ENCODE data around the gene PLEKHO2. TPM values are rescaled to one million over a fixed set of nuclear protein-coding genes. Genes with fewer than 3 reads are reported as not detected.

The PLEKHO2 gene
- total RNA-seq, 1 experiment from 2014 or later = 2.0 TPM

DNA sequence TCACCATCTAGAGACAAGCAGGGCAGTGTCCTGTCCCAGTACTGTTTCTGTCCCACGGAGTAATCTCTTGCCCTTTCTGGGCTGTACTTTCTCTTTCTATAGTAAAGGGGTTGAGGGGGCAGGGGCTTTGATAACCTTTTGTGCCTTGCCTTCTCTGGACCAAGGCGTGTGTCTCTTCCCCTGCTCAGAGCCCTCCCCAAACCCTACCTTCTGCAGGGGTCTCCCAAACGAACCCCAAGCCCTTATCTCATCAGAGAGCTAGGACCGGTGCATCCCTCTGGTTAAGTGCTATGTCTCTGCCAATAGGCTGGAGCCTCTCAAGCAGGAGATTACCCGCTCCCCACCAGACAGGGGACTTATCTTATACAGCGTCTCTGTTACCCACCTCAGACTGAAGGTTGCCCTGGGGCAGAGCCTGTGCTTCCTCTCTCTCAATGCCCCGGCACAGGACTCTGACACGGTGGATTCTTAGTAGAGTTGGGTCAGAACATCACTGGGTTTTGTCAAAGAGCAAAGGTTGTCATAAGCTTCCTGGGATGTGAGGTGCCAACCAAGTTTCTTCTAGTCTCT, 2.9 kb downstream of the PLEKHO2 start:
- peaks cover 19% of the 10 kb centered on the region for H3K4me1 Mint-ChIP-seq (ENCODE audit: insufficient read depth, unreplicated experiment)
- peak overlapping the region; percentile 29 for H3K27ac Mint-ChIP-seq (ENCODE audit: low read depth, unreplicated experiment)
- no peak for DNase-seq (ENCODE audit: unreplicated experiment)
- no TSS peak for BruUV-seq (replicated peaks)
- TF ChIP-seq, protein P1, sequence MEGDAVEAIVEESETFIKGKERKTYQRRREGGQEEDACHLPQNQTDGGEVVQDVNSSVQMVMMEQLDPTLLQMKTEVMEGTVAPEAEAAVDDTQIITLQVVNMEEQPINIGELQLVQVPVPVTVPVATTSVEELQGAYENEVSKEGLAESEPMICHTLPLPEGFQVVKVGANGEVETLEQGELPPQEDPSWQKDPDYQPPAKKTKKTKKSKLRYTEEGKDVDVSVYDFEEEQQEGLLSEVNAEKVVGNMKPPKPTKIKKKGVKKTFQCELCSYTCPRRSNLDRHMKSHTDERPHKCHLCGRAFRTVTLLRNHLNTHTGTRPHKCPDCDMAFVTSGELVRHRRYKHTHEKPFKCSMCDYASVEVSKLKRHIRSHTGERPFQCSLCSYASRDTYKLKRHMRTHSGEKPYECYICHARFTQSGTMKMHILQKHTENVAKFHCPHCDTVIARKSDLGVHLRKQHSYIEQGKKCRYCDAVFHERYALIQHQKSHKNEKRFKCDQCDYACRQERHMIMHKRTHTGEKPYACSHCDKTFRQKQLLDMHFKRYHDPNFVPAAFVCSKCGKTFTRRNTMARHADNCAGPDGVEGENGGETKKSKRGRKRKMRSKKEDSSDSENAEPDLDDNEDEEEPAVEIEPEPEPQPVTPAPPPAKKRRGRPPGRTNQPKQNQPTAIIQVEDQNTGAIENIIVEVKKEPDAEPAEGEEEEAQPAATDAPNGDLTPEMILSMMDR (IDR thresholded peaks at IDR 0.05; ENCODE audit: unreplicated experiment) = no peak
- ChIA-PET POLR2A (no interaction called here), CTCF (no interaction called here)
- peaks cover 7% of the 10 kb centered on the region for H3K36me3 Mint-ChIP-seq (ENCODE audit: insufficient read depth, unreplicated experiment)
- no peak overlapping the region for H3K4me3 Mint-ChIP-seq (ENCODE audit: unreplicated experiment)
- intact Hi-C loops (cut with micrococcal nuclease) = loop anchor here (5.0 kb wide), 2 partner anchors 53 to 453 kb away; partner anchors contain the start of gene RNU5A-1
- no peaks in the 10 kb centered on the region for H3K9me3 Mint-ChIP-seq (ENCODE audit: unreplicated experiment)
- H3K27me3 Mint-ChIP-seq (ENCODE audit: insufficient read depth, unreplicated experiment) = no peaks in the 10 kb centered on the region

DNA sequence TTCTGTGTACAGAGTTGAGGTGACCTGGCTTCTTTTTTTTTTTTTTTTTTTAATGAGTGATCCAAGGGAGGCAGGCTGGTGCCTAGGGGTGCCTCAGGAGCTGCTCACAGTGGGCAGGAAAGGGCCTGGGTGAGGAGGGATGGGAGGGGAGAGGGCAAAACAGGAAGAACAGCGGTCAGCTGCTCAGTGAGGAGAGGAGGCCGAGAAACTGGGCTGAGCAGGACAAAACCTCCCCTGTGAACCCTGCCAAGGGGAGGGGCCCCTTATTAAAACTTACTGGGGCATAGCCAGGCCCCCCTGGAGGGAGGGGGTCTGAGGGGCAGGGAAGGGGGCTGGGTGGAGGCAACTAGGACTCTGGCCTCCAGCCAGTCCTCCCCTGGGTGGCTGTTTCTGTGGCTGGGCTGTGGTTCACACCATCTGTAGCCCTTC, 3.5 kb downstream of the PLEKHO2 start:
- H3K9me3 Mint-ChIP-seq (ENCODE audit: unreplicated experiment) = no peaks in the 10 kb centered on the region
- no peak overlapping the region for H3K4me3 Mint-ChIP-seq (ENCODE audit: unreplicated experiment)
- peaks cover 6% of the 10 kb centered on the region for H3K36me3 Mint-ChIP-seq (ENCODE audit: insufficient read depth, unreplicated experiment)
- CTCF ChIA-PET = no interaction called here
- TF ChIP-seq, protein P1 (IDR thresholded peaks at IDR 0.05; ENCODE audit: unreplicated experiment) = no peak
- no peaks in the 10 kb centered on the region for H3K27me3 Mint-ChIP-seq (ENCODE audit: insufficient read depth, unreplicated experiment)
- peaks cover 19% of the 10 kb centered on the region for H3K4me1 Mint-ChIP-seq (ENCODE audit: insufficient read depth, unreplicated experiment)
- BruUV-seq (replicated peaks) = no TSS peak
- no peak for DNase-seq (ENCODE audit: unreplicated experiment)
- POLR2A ChIA-PET = interaction anchor here (0.6 kb wide), 1 partner anchor 186 kb away, joined by 3 read pairs; no protein-coding TSS in a partner anchor
- H3K27ac Mint-ChIP-seq (ENCODE audit: low read depth, unreplicated experiment) = peak overlapping the region; percentile 29
- intact Hi-C loops (cut with micrococcal nuclease) = no loop called here

DNA sequence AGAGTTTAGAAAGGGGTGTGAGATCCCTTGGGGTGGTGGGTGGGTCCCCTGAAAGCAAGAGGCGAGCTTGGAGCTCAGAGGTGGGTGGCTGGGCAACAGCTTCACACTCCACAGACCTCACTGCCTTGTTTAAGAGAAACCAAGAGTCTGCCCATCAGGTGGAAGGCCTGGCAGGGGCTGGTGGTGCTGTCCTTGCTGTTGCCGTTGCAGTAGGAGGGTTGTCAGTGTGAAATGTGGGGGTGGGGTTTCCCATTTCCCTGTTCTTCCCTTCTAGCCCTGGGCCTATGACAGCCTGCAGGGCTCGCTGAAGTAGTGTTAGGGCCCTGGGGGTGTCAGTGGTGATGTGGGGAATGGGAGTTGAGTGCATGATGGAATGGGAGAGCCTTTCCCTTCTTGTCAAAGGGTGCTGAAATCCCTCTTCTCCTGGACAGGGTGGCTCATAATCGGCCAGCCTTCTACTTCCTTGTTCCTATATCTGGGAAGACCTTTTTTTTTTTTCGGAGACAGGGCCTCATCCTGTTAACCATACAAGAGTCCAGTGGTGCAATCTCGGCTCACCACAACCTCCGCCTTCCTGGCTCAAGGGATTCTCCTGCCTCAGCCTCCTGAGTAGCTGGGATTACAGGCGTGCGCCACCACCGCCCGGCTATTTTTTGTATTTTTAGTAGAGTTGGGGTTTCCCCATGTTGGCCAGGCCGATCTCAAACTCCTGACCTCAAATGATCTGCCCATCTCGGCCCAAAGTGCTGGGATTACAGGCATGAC, 4.3 kb downstream of the PLEKHO2 start:
- Mint-ChIP-seq H3K4me1 (ENCODE audit: insufficient read depth, unreplicated experiment) (peaks cover 20% of the 10 kb centered on the region), H3K9me3 (ENCODE audit: unreplicated experiment) (no peaks in the 10 kb centered on the region), H3K36me3 (ENCODE audit: insufficient read depth, unreplicated experiment) (no peaks in the 10 kb centered on the region), H3K4me3 (ENCODE audit: unreplicated experiment) (no peak overlapping the region), H3K27ac (ENCODE audit: low read depth, unreplicated experiment) (peak overlapping the region; percentile 23), H3K27me3 (ENCODE audit: insufficient read depth, unreplicated experiment) (no peaks in the 10 kb centered on the region)
- intact Hi-C loops (cut with micrococcal nuclease) = no loop called here
- no peak for DNase-seq (ENCODE audit: unreplicated experiment)
- TF ChIP-seq, protein P1 (IDR thresholded peaks at IDR 0.05; ENCODE audit: unreplicated experiment) = no peak
- BruUV-seq (replicated peaks) = no TSS peak
- ChIA-PET POLR2A (interaction anchor here (0.6 kb wide), 1 partner anchor 185 kb away, joined by 3 read pairs; no protein-coding TSS in a partner anchor), CTCF (no interaction called here)

DNA sequence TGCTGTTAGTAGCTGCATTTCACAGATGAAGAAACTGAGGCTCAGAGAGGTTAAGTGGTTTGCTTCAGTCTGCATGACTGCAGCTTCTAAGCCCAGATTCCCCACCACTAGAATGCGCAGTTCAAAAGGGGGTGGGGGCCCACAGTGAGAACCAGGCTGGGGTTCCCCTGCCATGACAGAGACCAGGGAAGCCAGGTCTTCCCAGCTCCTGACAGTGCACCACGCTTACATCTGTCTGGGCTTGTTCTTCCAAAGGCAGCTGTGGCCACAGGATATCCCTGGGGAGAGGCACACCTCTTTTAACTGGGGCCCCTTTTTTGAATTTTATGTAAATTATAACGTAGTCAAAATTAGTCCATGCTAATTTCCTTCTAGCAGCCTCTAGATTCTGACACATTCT, 5.3 kb downstream of the PLEKHO2 start:
- BruUV-seq (replicated peaks) = no TSS peak
- ChIA-PET CTCF (no interaction called here), POLR2A (interaction anchor here (0.9 kb wide), 1 partner anchor 457 kb away, joined by 3 read pairs; the partner anchor contains the start of gene RNU5B-1)
- H3K9me3 Mint-ChIP-seq (ENCODE audit: unreplicated experiment) = no peaks in the 10 kb centered on the region
- TF ChIP-seq, protein P1 (IDR thresholded peaks at IDR 0.05; ENCODE audit: unreplicated experiment) = no peak
- no peak for DNase-seq (ENCODE audit: unreplicated experiment)
- H3K36me3 Mint-ChIP-seq (ENCODE audit: insufficient read depth, unreplicated experiment) = no peaks in the 10 kb centered on the region
- H3K27ac Mint-ChIP-seq (ENCODE audit: low read depth, unreplicated experiment) = no peak overlapping the region
- peaks cover 27% of the 10 kb centered on the region for H3K4me1 Mint-ChIP-seq (ENCODE audit: insufficient read depth, unreplicated experiment)
- no peak overlapping the region for H3K4me3 Mint-ChIP-seq (ENCODE audit: unreplicated experiment)
- intact Hi-C loops (cut with micrococcal nuclease) = no loop called here
- H3K27me3 Mint-ChIP-seq (ENCODE audit: insufficient read depth, unreplicated experiment) = no peaks in the 10 kb centered on the region

Measured in MCF 10A (cell line).